Liver (tissue), 9 donors: ENCODE data around the gene FBXL22. TPM values are rescaled to one million over a fixed set of nuclear protein-coding genes. Genes with fewer than 3 reads are reported as not detected.

Experiments used
- DNase-seq: peaks from one replicate; pipeline ENCODE4 v3.0.0-alpha.2; 2017; ENCODE audit warnings: low spot score
- H3K27ac ChIP-seq, 2 donors: one replicate each; pipeline ENCODE4 v1.7.0; 2013; ENCODE audit warnings: inconsistent platforms in 2 of 2, low read length in 2 of 2, control low read depth in 1 of 2, low read depth in 1 of 2, mild to moderate bottlenecking in 1 of 2
- H3K27me3 ChIP-seq, 4 donors: one replicate each; pipeline versions ENCODE4 v1.6.1 to v1.7.0; 2013; ENCODE audit warnings: low read length in 3 of 4, inconsistent platforms in 1 of 4, mild to moderate bottlenecking in 1 of 4, moderate library complexity in 1 of 4; ENCODE audit not compliant: control insufficient read depth in 4 of 4, insufficient read depth in 4 of 4
- H3K36me3 ChIP-seq, 4 donors: one replicate each; pipeline versions ENCODE4 v1.6.1 to v1.7.0; 2013; ENCODE audit warnings: low read length in 3 of 4, mild to moderate bottlenecking in 3 of 4, low read depth in 1 of 4, moderate library complexity in 1 of 4; ENCODE audit not compliant: control insufficient read depth in 4 of 4, insufficient read depth in 3 of 4
- H3K4me1 ChIP-seq, 4 donors: one replicate each; pipeline versions ENCODE4 v1.6.1 to v1.7.0; 2013; ENCODE audit warnings: low read length in 3 of 4, mild to moderate bottlenecking in 3 of 4, moderate library complexity in 1 of 4; ENCODE audit not compliant: control insufficient read depth in 4 of 4, insufficient read depth in 4 of 4
- H3K4me3 ChIP-seq, 3 donors: one replicate each; pipeline versions ENCODE4 v1.6.1 to v1.7.0; 2013; ENCODE audit warnings: low read length in 3 of 3, control low read depth in 1 of 3, low read depth in 1 of 3, mild to moderate bottlenecking in 1 of 3
- H3K9ac ChIP-seq, 2 donors: one replicate each; pipeline ENCODE4 v1.7.0; 2013; ENCODE audit warnings: low read length in 2 of 2, mild to moderate bottlenecking in 2 of 2, moderate library complexity in 2 of 2, control low read depth in 1 of 2, low read depth in 1 of 2
- H3K9me3 ChIP-seq, 4 donors: one replicate each; pipeline versions ENCODE4 v1.6.1 to v1.7.0; 2013; ENCODE audit warnings: low read length in 3 of 4; ENCODE audit not compliant: control insufficient read depth in 4 of 4
- ATF3 ChIP-seq: IDR thresholded peaks from 2 replicates; pipeline ENCODE4 v1.6.1; 2016; ENCODE audit warnings: antibody characterized with exemption
- CTCF ChIP-seq: fragments of 150-350 bp; IDR thresholded peaks from 2 replicates; pipeline ENCODE4 v1.5.1; 2017; ENCODE audit warnings: improper control_type of control experiment, low read depth, low read length; ENCODE audit not compliant: missing input control
- EGR1 ChIP-seq, 2 donors: IDR thresholded peaks; 2 replicates each; pipeline ENCODE4 v1.6.1; 2016 to 2018; ENCODE audit warnings: antibody characterized with exemption in 2 of 2, low read depth in 2 of 2
- FOXA1 ChIP-seq: IDR thresholded peaks from 2 replicates; pipeline ENCODE4 v1.6.1; 2016; ENCODE audit warnings: antibody characterized with exemption
- GABPA ChIP-seq, 2 donors: IDR thresholded peaks in 1 of 2; conservative IDR thresholded peaks in 1 of 2; 2 replicates each; pipeline ENCODE4 v1.6.1; 2016; ENCODE audit warnings: antibody characterized with exemption in 2 of 2, mild to moderate bottlenecking in 1 of 2, moderate library complexity in 1 of 2
- JUND ChIP-seq, 2 donors: IDR thresholded peaks; 2 replicates each; pipeline ENCODE4 v1.6.1; 2016; ENCODE audit warnings: antibody characterized with exemption in 2 of 2
- NR2F2 ChIP-seq: IDR thresholded peaks from 2 replicates; pipeline ENCODE4 v1.6.1; 2016; ENCODE audit warnings: antibody characterized with exemption
- RAD21 ChIP-seq, 2 donors: IDR thresholded peaks; 2 replicates each; pipeline ENCODE4 v1.6.1; 2016; ENCODE audit warnings: antibody characterized with exemption in 2 of 2, mild to moderate bottlenecking in 2 of 2
- REST ChIP-seq: IDR thresholded peaks from 2 replicates; pipeline ENCODE4 v1.6.1; 2016; ENCODE audit warnings: antibody characterized with exemption, mild to moderate bottlenecking
- SP1 ChIP-seq: IDR thresholded peaks from 2 replicates; pipeline ENCODE4 v1.6.1; 2018; ENCODE audit warnings: antibody characterized with exemption, mild to moderate bottlenecking
- YY1 ChIP-seq: IDR thresholded peaks from 2 replicates; pipeline ENCODE4 v1.6.1; 2016; ENCODE audit warnings: antibody characterized with exemption, mild to moderate bottlenecking
- ZBTB33 ChIP-seq: IDR thresholded peaks from 2 replicates; pipeline ENCODE4 v1.6.1; 2016; ENCODE audit warnings: antibody characterized with exemption
- WGBS: extraction: QIAGEN DNeasy Blood & Tissue Kit; methylation state at CpG from one replicate; pipeline ENCODE4 v1.1.7; 2013; 5-methylcytosine and 5-hydroxymethylcytosine counted together
- polyA plus RNA-seq, 2 donors: library from polyadenylated mRNA; stranded (reverse) in 1 of 2; unstranded in 1 of 2; fragments of 200-250 nt in 1 of 2; fragments of >200 nt in 1 of 2; fragmentation: Nextera tagmentation in 1 of 2; extraction: Ambion mirVana in 1 of 2; gene quantifications; one replicate each; pipeline versions ENCODE4 v1.2.1 to v1.2.3, GENCODE V29; 2013 to 2015
- total RNA-seq, 2 donors: library from RNA; depleted of rRNA; stranded (reverse); fragments of >200 nt; gene quantifications; one replicate each; pipeline ENCODE4 v1.2.3, GENCODE V29; 2014
- donor health status: healthy.
- donor health status: healthy.
- donor health status: healthy.
- donor health status: healthy.
- donor health status: healthy.

FBXL22 gene
- total and polyA plus RNA-seq, 4 donors = 0.18 to 0.29 (median 0.22) TPM

- H3K4me3 ChIP-seq = no peak overlapping the region
- H3K9ac ChIP-seq = no peak overlapping the region
- peaks cover 0 to 17% (median 13%) of the 10 kb centered on the region in 4 donors for H3K36me3 ChIP-seq
- no peak for TF ChIP-seq FOXA1
- H3K9me3 ChIP-seq = no peaks in the 10 kb centered on the region
- no peak for DNase-seq
- no peaks in the 10 kb centered on the region for H3K27me3 ChIP-seq
- H3K4me1 ChIP-seq = peaks cover 0 to 18% (median 12%) of the 10 kb centered on the region in 4 donors
- H3K27ac ChIP-seq = no peak overlapping the region
- WGBS = 79% methylated on average over 1 of the region's 1 CpG
These were observed 1.5 kb upstream of the FBXL22 start for GRCh38 chr15:63595688-63596087.

GRCh38 chr15:63596676-63597037 lies 530 bp upstream of the FBXL22 start:
- H3K36me3 ChIP-seq = peaks cover 0 to 8% (median 5%) of the 10 kb centered on the region in 4 donors
- no peak overlapping the region for H3K4me3 ChIP-seq
- H3K27me3 ChIP-seq = no peaks in the 10 kb centered on the region
- no peaks in the 10 kb centered on the region for H3K9me3 ChIP-seq
- 80% methylated on average over 2 of the region's 2 CpGs for WGBS
- H3K9ac ChIP-seq = no peak overlapping the region
- no peak overlapping the region for H3K27ac ChIP-seq
- DNase-seq = no peak
- no peak for TF ChIP-seq CTCF
- TF ChIP-seq YY1 = no peak
- no peak for TF ChIP-seq ZBTB33
- TF ChIP-seq RAD21 (IDR thresholded peaks at IDR 0.05) = no peak
- TF ChIP-seq ATF3 = no peak
- TF ChIP-seq GABPA (IDR thresholded peaks at IDR 0.05 in 1 of 2, conservative IDR thresholded peaks at IDR 0.05 in 1 of 2) = no peak
- TF ChIP-seq JUND (IDR thresholded peaks at IDR 0.05) = no peak
- no peak for TF ChIP-seq NR2F2
- TF ChIP-seq REST = no peak
- no peak for TF ChIP-seq SP1
- TF ChIP-seq EGR1 (IDR thresholded peaks at IDR 0.05; ENCODE audit: low read depth in 2 of 2) = no peak
- peaks cover 0 to 22% (median 14%) of the 10 kb centered on the region in 4 donors for H3K4me1 ChIP-seq
